Measurements from ENCODE around the gene SEC23B.
A peak's percentile ranks its signal among the peaks of the same experiment; 100 is the strongest.

The SEC23B gene

DNA sequence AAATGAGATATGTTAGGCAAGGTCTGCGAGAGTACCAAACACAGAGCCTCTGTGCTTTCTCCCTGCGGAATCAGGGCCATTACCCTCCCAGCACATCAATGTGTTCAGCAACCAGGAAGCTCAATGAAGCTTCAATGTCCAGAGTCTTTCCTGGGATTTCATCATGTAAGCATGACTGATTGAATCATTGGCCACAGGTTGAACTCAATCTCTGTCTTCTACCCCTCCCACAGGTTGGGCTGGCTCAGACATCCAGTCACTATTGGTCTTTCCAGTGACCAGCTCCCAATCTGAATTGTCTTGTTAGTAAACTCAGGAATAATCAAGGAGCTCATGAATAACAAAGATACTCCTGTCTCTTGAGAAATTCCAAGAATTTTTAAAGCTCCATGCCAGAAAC is 77.4 kb downstream of the SEC23B start:
- no peak overlapping the region for H3K27ac Mint-ChIP-seq
- no peak for DNase-seq
- H3K36me3 Mint-ChIP-seq = no peaks in the 10 kb centered on the region
- CTCF ChIA-PET = interaction anchor here (0.6 to 0.7 kb wide), 2 partner anchors 13 to 25 kb away, joined by 3 to 4 read pairs; no protein-coding TSS in a partner anchor
- peaks cover 33% of the 10 kb centered on the region for H3K27me3 Mint-ChIP-seq
- no peak overlapping the region for H3K4me3 Mint-ChIP-seq
- H3K9me3 Mint-ChIP-seq = no peaks in the 10 kb centered on the region
- peaks cover 26% of the 10 kb centered on the region for H3K4me1 Mint-ChIP-seq

DNA sequence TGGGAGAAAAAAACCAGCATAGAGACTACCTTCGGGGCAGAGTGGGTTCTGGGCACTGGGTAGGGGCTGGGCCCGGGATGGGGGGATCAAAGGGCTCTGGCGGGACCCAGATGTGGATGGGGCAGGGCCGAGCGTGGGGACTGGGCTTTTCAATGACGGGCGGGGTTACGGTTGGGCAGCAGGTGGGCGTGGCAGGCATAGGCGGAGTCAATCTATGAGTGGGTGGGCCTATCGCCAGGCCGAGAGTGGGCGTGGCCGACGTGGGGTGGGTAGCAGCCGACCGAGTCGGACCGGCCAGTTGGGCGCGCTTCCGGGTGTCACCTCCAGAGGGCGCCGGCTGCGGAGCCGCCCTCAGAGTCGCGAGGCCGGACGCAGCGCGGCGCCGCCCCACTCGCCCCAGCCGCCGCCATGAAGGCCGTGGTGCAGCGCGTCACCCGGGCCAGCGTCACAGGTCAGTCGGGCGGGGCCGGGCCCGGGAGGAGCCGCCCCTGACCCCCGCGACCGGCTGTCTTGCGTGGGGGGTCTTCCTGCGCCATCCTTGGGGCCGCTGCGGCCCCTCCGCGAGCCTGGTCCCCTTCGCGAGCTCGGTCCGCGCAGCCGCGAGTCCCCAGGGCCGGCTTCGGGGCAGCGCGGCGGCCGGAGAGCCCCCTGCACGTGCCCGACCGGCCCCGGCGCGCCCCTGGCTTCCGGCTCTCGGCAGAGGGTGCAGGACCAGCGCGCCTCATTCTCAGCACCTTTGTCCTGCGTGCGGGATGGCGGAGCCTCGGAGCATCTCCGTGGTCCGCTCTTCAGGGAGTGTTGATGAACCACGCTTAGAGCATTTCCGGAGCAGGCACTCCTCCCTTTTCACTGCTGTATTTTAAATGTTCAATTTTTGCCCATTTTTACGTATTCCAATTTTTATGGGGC is 80.2 kb downstream of the SEC23B start, which contains the start of gene DTD1:
DTD1 (plus strand) TSS at position 390 of the 909 bp plus-strand sequence; CDS start at position 409, 19 bp downstream.
- CTCF ChIA-PET = no interaction called here
- H3K9me3 Mint-ChIP-seq = no peaks in the 10 kb centered on the region
- H3K4me1 Mint-ChIP-seq = peaks cover 26% of the 10 kb centered on the region
- peak within 1 kb of the TSS; percentile 87 for H3K27ac Mint-ChIP-seq
- H3K4me3 Mint-ChIP-seq = peak within 1 kb of the TSS; percentile 86
- peak; percentile 87 for DNase-seq
- H3K27me3 Mint-ChIP-seq = peaks cover 20% of the 10 kb centered on the region
- H3K36me3 Mint-ChIP-seq = no peaks in the 10 kb centered on the region

DNA sequence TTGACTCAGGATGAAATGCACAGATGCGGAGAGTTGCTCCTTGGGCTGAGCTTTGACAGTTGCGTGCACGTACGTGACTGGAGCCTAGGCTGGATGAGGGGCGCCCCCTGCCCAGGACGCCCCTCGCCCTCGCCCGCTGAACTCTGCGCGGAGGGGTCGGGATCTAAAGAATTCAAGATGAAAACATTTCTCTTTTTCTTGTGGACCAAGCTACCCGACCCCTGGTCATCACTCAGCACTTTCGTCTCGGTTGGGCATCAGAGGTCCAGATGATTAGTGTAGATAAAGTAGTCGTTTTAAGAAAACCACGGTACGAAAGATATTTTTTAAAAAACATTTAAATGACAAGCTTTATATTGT is 80.8 kb downstream of the SEC23B start:
- H3K27me3 Mint-ChIP-seq = peaks cover 20% of the 10 kb centered on the region
- no peaks in the 10 kb centered on the region for H3K36me3 Mint-ChIP-seq
- H3K4me1 Mint-ChIP-seq = peaks cover 26% of the 10 kb centered on the region
- peak overlapping the region; percentile 87 for H3K27ac Mint-ChIP-seq
- CTCF ChIA-PET = no interaction called here
- H3K4me3 Mint-ChIP-seq = peak overlapping the region; percentile 86
- no peaks in the 10 kb centered on the region for H3K9me3 Mint-ChIP-seq
- DNase-seq = no peak

DNA sequence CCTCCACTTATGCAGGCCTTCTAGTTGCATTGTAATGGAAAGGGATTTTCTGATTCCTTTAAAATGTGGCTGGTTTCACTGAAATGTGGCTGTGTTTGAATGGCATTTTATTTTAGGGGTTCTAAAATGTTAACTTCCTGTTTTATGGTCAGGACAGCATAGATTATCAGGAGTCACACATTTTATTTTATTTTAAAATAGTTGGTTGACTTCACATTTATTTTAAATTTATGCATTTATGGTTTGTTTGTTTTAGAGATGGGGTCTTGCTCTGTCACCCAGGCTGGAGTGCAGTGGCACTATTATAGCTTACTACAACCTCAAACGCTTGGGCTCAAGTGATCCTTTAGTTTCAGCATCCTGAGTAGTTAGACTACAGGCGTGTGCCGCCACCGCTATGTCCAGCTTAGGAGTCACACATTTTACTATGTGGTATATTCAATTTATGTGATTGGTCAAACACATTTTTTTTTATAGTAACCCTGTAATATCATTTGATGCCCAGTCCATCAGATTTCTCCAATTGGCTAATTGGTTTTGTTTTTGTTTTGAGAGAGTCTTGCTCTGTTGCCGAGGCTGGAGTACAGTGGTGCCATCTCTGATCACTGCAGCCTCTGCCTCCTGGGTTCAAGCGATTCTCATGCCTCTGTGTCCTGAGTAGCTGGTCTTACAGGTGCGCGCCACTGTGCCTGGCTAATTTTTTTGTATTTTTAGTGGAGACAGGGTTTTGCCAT is 82.4 kb downstream of the SEC23B start:
- H3K36me3 Mint-ChIP-seq = no peaks in the 10 kb centered on the region
- H3K4me1 Mint-ChIP-seq = peaks cover 26% of the 10 kb centered on the region
- CTCF ChIA-PET = no interaction called here
- no peak overlapping the region for H3K27ac Mint-ChIP-seq
- peaks cover 8% of the 10 kb centered on the region for H3K27me3 Mint-ChIP-seq
- DNase-seq = no peak
- H3K4me3 Mint-ChIP-seq = no peak overlapping the region
- H3K9me3 Mint-ChIP-seq = no peaks in the 10 kb centered on the region

DNA sequence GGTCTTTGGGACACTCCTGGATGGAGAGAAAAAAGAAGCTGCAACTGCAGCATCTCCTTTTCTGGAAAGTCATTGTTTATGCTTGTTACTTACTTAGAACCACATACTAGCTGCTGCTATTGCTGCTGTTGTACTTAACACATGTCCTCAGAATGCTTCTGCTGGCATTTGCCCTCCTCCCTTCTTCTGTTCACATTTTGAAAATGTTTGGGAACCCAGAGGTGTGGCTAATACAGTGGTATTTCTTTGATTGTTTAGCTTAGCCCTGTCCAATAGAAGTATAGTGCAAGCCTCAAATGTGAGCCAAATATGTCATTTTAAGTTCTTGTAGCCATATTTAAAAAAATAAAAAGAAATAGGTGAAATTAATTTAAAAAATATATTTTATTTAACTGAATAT is 88.5 kb downstream of the SEC23B start:
- Mint-ChIP-seq H3K4me3 (no peak overlapping the region), H3K27me3 (no peaks in the 10 kb centered on the region), H3K27ac (no peak overlapping the region), H3K36me3 (peaks cover 7% of the 10 kb centered on the region), H3K4me1 (no peaks in the 10 kb centered on the region), H3K9me3 (no peaks in the 10 kb centered on the region)
- CTCF ChIA-PET = no interaction called here
- DNase-seq = no peak

DNA sequence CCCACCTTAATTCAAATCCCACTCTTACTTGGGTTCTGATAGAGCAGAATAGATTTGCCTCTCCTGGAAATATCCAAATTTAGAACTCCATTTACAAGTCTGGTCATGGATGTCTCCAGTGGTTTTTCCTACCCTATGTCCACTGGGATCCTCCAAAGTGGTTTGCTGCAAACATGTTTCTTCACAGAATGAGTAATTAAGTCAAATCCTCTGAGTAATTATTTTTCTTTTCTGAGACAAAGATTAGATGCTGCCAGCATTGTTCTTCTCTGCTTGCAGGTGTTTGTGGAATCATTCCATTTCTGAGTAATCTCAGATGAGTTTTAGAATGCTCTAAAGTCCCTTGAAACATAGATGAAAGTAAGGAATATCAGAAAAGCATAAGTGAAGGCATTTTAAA is 102.0 kb downstream of the SEC23B start:
- Mint-ChIP-seq H3K36me3 (no peaks in the 10 kb centered on the region), H3K9me3 (no peaks in the 10 kb centered on the region)

More for the DNA sequence above, 102.0 kb downstream of the SEC23B start:
- no peak for DNase-seq
- no peak overlapping the region for H3K4me3 Mint-ChIP-seq
- CTCF ChIA-PET = no interaction called here
- no peaks in the 10 kb centered on the region for H3K27me3 Mint-ChIP-seq
- no peaks in the 10 kb centered on the region for H3K4me1 Mint-ChIP-seq
- H3K27ac Mint-ChIP-seq = no peak overlapping the region
